Keratinocyte (primary cell): ENCODE data around the gene ARHGDIA. TPM values are rescaled to one million over a fixed set of nuclear protein-coding genes. Genes with fewer than 3 reads are reported as not detected.

Source experiments
- DNase-seq: peaks from one replicate; pipeline ENCODE4 v3.0.0-alpha.2; 2011; ENCODE audit warnings: low read depth, missing footprints, low spot score
- FAIRE-seq: peaks from 2 replicates; lab custom pipeline; 2011; peaks lifted over from hg19 to GRCh38; lab: Jason Lieb, UNC
- H2AFZ ChIP-seq: 2 replicates; pipeline ENCODE4 v1.6.0; 2012; ENCODE audit warnings: low read length, control low read depth, inconsistent platforms; ENCODE audit not compliant: control insufficient read depth
- H3K27ac ChIP-seq: 2 replicates; pipeline ENCODE4 v1.5.1; 2011; ENCODE audit warnings: low read length; ENCODE audit not compliant: control insufficient read depth, insufficient read depth
- H3K27me3 ChIP-seq: 3 replicates; pipeline ENCODE4 v1.6.0; 2011; ENCODE audit warnings: low read length; ENCODE audit not compliant: control insufficient read depth, insufficient read depth; ENCODE audit errors: extremely low read depth
- H3K36me3 ChIP-seq, 2 experiments: 2 replicates in 1 of 2; 3 replicates in 1 of 2; pipeline ENCODE4 v1.5.1; 2011; ENCODE audit warnings: low read length in 2 of 2, mild to moderate bottlenecking in 1 of 2; ENCODE audit not compliant: control insufficient read depth in 2 of 2, insufficient read depth in 2 of 2; ENCODE audit errors: extremely low read depth in 1 of 2
- H3K4me1 ChIP-seq: 3 replicates; pipeline ENCODE4 v1.5.1; 2011; ENCODE audit warnings: low read length; ENCODE audit not compliant: control insufficient read depth, insufficient read depth; ENCODE audit errors: extremely low read depth
- H3K4me2 ChIP-seq: 3 replicates; pipeline ENCODE4 v1.6.0; 2011; ENCODE audit warnings: low read depth, low read length; ENCODE audit not compliant: control insufficient read depth, insufficient read depth; ENCODE audit errors: extremely low read depth
- H3K4me3 ChIP-seq, 3 experiments: fragments of 200-600 bp in 1 of 3; sonication (generic) in 1 of 3; 2 replicates in 2 of 3; 3 replicates in 1 of 3; pipeline ENCODE4 v1.5.1; 2011 to 2016; ENCODE audit warnings: low read length in 3 of 3, mild to moderate bottlenecking in 3 of 3, control low read depth in 2 of 3, inconsistent platforms in 1 of 3, low read depth in 1 of 3, mixed read lengths in 1 of 3, mixed run types in 1 of 3, moderate library complexity in 1 of 3; ENCODE audit not compliant: control insufficient read depth in 2 of 3, insufficient read depth in 2 of 3; ENCODE audit errors: extremely low read depth in 1 of 3
- H3K79me2 ChIP-seq: 2 replicates; pipeline ENCODE4 v1.6.0; 2012; ENCODE audit warnings: low read length; ENCODE audit not compliant: control insufficient read depth, insufficient read depth
- H3K9ac ChIP-seq: 3 replicates; pipeline ENCODE4 v1.6.0; 2011; ENCODE audit warnings: low read length; ENCODE audit not compliant: control insufficient read depth, insufficient read depth; ENCODE audit errors: extremely low read depth
- H3K9me1 ChIP-seq: 3 replicates; pipeline ENCODE4 v1.6.0; 2011; ENCODE audit warnings: low read length; ENCODE audit not compliant: control insufficient read depth, insufficient read depth; ENCODE audit errors: extremely low read depth
- H3K9me3 ChIP-seq: 2 replicates; pipeline ENCODE4 v1.5.1; 2012; ENCODE audit warnings: low read depth, low read length; ENCODE audit not compliant: control insufficient read depth
- H4K20me1 ChIP-seq: 3 replicates; pipeline ENCODE4 v1.6.0; 2011; ENCODE audit warnings: low read length; ENCODE audit not compliant: control insufficient read depth, insufficient read depth; ENCODE audit errors: extremely low read depth
- CTCF ChIP-seq, 3 experiments: IDR thresholded peaks in 1 of 3; conservative IDR thresholded peaks in 1 of 3; optimal IDR thresholded peaks in 1 of 3; 2 replicates in 2 of 3; 3 replicates in 1 of 3; pipeline versions ENCODE3 to v1.5.1; 2011; ENCODE audit warnings: low read length in 3 of 3, mild to moderate bottlenecking in 3 of 3, moderate library complexity in 2 of 3, control low read depth in 1 of 3, inconsistent platforms in 1 of 3; ENCODE audit not compliant: insufficient read depth in 2 of 3; ENCODE audit errors: extremely low read depth in 1 of 3
- EZH2 ChIP-seq: IDR thresholded peaks from one replicate; pipeline ENCODE4 v1.6.1; 2012; ENCODE audit warnings: inconsistent platforms, mild to moderate bottlenecking, low read length, moderate library complexity
- dilution Hi-C: fragments of 300-500 bp; cut with MboI; formaldehyde crosslinking; loops from one replicate; pipeline ENCODE4 v1.7.0; 2020; ENCODE audit warnings: low sequenced_read_pairs; ENCODE audit not compliant: extremely low pct_ligation_motif_present
- polyA plus RNA-seq, 5 experiments: library from polyadenylated mRNA; depleted of rRNA in 3 of 5; stranded (reverse) in 3 of 5; stranded (forward) in 1 of 5; unstranded in 1 of 5; fragments of >200 nt; gene quantifications; 1 replicate in 1 of 5; 2 replicates in 3 of 5; 3 replicates in 1 of 5; pipeline versions ENCODE4 v1.2.1 to v1.2.3, GENCODE V29; 2011 to 2012; ENCODE audit warnings: missing spikeins in 2 of 5, low read depth in 1 of 5, low replicate concordance in 1 of 5

ARHGDIA gene
- polyA plus RNA-seq, 1 donor (not counting 4 experiments of a cell fraction or from before 2014, with no cell fraction given): 65.7 TPM

- peaks cover 7% of the 10 kb centered on the region for H3K9me1 ChIP-seq
- dilution Hi-C loops: no loop called here
- peak overlapping the region; percentile 43 for H2AFZ ChIP-seq
- H3K27ac ChIP-seq: peak overlapping the region; percentile 58
- peaks cover 34 to 42% of the 10 kb centered on the region in 2 experiments for H3K36me3 ChIP-seq
- DNase-seq (no peak), FAIRE-seq (no peak)
- peak overlapping the region; percentile 59 for H3K4me2 ChIP-seq
- H3K79me2 ChIP-seq: peaks cover 22% of the 10 kb centered on the region
- H4K20me1 ChIP-seq: peaks cover 3% of the 10 kb centered on the region
- no peak for TF ChIP-seq EZH2
- TF ChIP-seq CTCF (optimal IDR thresholded peaks at IDR 0.05 in 1 of 3, IDR thresholded peaks at IDR 0.05 in 1 of 3, conservative IDR thresholded peaks at IDR 0.05 in 1 of 3; ENCODE audit: extremely low read depth in 1 of 3, insufficient read depth in 2 of 3, low read length in 3 of 3): no peak
- no peaks in the 10 kb centered on the region for H3K27me3 ChIP-seq
- H3K9me3 ChIP-seq: no peaks in the 10 kb centered on the region
- H3K9ac ChIP-seq: peak overlapping the region; percentile 78
- H3K4me3 ChIP-seq: peak overlapping the region; percentile 67 to 90 (median 83)
- peaks cover 24% of the 10 kb centered on the region for H3K4me1 ChIP-seq
Observed at GRCh38 chr17:81910840-81911276, 39.7 kb upstream of the ARHGDIA start.

- Histone ChIP-seq H3K9ac (peak overlapping the region; percentile 78), H2AFZ (no peak overlapping the region), H3K4me3 (peak overlapping the region; percentile 67 to 90 (median 83)), H3K4me1 (peaks cover 24% of the 10 kb centered on the region), H3K27ac (peak overlapping the region; percentile 58), H3K9me3 (no peaks in the 10 kb centered on the region), H4K20me1 (peaks cover 3% of the 10 kb centered on the region), H3K79me2 (peaks cover 17% of the 10 kb centered on the region), H3K27me3 (no peaks in the 10 kb centered on the region), H3K4me2 (peak overlapping the region; percentile 59), H3K9me1 (peaks cover 7% of the 10 kb centered on the region), H3K36me3 (peaks cover 34 to 40% of the 10 kb centered on the region in 2 experiments)
- dilution Hi-C loops: no loop called here
- TF ChIP-seq EZH2 (no peak), CTCF (optimal IDR thresholded peaks at IDR 0.05 in 1 of 3, IDR thresholded peaks at IDR 0.05 in 1 of 3, conservative IDR thresholded peaks at IDR 0.05 in 1 of 3; ENCODE audit: extremely low read depth in 1 of 3, insufficient read depth in 2 of 3, low read length in 3 of 3) (no peak)
- DNase-seq: no peak
- FAIRE-seq: no peak
Observed at GRCh38 chr17:81909966-81910839, 39.1 kb upstream of the ARHGDIA start.
